HepG2 (cell line): Measurements from ENCODE around the gene ATOH8. TPM values are rescaled to one million over a fixed set of nuclear protein-coding genes. Genes with fewer than 3 reads are reported as not detected.
A peak's percentile ranks its signal among the peaks of the same experiment; 100 is the strongest.

Experiments used
- CC2D1A ChIP-seq: sonication (generic); formaldehyde crosslinking; IDR thresholded peaks from 2 replicates; pipeline ENCODE4 v1.8.1; 2023; ENCODE audit warnings: mild to moderate bottlenecking, missing genetic modification reagents
- GABPB1 ChIP-seq: IDR thresholded peaks from 2 replicates; pipeline ENCODE4 v1.6.1; 2016; ENCODE audit warnings: mild to moderate bottlenecking, missing genetic modification reagents, moderate library complexity, missing compliant biosample characterization
- NRL ChIP-seq: sonication (generic); formaldehyde crosslinking; IDR thresholded peaks from 2 replicates; pipeline ENCODE4 v1.5.0; 2020; ENCODE audit warnings: missing genetic modification reagents, mild to moderate bottlenecking, moderate library complexity, borderline replicate concordance
- RFXANK ChIP-seq: IDR thresholded peaks from 2 replicates; pipeline ENCODE4 v1.6.1; 2016
- RXRA ChIP-seq: sonication (generic); formaldehyde crosslinking; IDR thresholded peaks from 2 replicates; pipeline ENCODE4 v1.5.1; 2020; ENCODE audit warnings: missing genetic modification reagents
- SRSF1 ChIP-seq: fragments of 200-400 bp; formaldehyde crosslinking; optimal IDR thresholded peaks from 2 replicates; pipeline ENCODE3; 2017; ENCODE audit warnings: mild to moderate bottlenecking, low read depth, low read length, moderate library complexity
- STAG1 ChIP-seq: sonication (generic); formaldehyde crosslinking; IDR thresholded peaks from 2 replicates; pipeline ENCODE4 v1.4.0; 2020; ENCODE audit warnings: missing genetic modification reagents
- TEAD3 ChIP-seq: optimal IDR thresholded peaks from 2 replicates; pipeline ENCODE3; 2016; ENCODE audit warnings: borderline replicate concordance
- ZNF501 ChIP-seq: sonication (generic); formaldehyde crosslinking; IDR thresholded peaks from 2 replicates; pipeline ENCODE4 v1.5.1; 2020; ENCODE audit warnings: mild to moderate bottlenecking, moderate library complexity, missing genetic modification reagents
- ZNF598 ChIP-seq: sonication (generic); formaldehyde crosslinking; IDR thresholded peaks from 2 replicates; pipeline ENCODE4 v1.5.1; 2020; ENCODE audit warnings: mild to moderate bottlenecking, missing genetic modification reagents, borderline replicate concordance
- polyA plus RNA-seq, 8 experiments: library from polyadenylated mRNA; depleted of rRNA in 3 of 8; stranded (reverse) in 7 of 8; unstranded in 1 of 8; fragments of >200 nt; fragmentation: Illumina TruSeq in 4 of 8; extraction: Trizol in 4 of 8; gene quantifications; 2 replicates each; pipeline versions ENCODE4 v1.2.1 to v1.2.3, GENCODE V29; 2011 to 2016; ENCODE audit warnings: low read depth in 4 of 8, missing spikeins in 1 of 8, mixed read lengths in 1 of 8; ENCODE audit not compliant: insufficient read depth in 1 of 8
- total RNA-seq, 5 experiments: library from RNA; depleted of rRNA; stranded (reverse); fragments of >200 nt; fragmentation: Illumina TruSeq; extraction: Trizol; gene quantifications; 2 replicates each; pipeline ENCODE4 v1.2.3, GENCODE V29; 2016; ENCODE audit warnings: low read depth in 1 of 5
- TF ChIP-seq, protein P1 (sequence below): IDR thresholded peaks from 2 replicates; pipeline ENCODE4 v1.6.1; 2018; ENCODE audit warnings: missing genetic modification reagents, mild to moderate bottlenecking, missing compliant biosample characterization

Gene ATOH8
- total and polyA plus RNA-seq, 2 of the 13 experiments (the other 11 are each of a cell fraction or from before 2014, with no cell fraction given), result 0.13 to 0.61 TPM

DNA sequence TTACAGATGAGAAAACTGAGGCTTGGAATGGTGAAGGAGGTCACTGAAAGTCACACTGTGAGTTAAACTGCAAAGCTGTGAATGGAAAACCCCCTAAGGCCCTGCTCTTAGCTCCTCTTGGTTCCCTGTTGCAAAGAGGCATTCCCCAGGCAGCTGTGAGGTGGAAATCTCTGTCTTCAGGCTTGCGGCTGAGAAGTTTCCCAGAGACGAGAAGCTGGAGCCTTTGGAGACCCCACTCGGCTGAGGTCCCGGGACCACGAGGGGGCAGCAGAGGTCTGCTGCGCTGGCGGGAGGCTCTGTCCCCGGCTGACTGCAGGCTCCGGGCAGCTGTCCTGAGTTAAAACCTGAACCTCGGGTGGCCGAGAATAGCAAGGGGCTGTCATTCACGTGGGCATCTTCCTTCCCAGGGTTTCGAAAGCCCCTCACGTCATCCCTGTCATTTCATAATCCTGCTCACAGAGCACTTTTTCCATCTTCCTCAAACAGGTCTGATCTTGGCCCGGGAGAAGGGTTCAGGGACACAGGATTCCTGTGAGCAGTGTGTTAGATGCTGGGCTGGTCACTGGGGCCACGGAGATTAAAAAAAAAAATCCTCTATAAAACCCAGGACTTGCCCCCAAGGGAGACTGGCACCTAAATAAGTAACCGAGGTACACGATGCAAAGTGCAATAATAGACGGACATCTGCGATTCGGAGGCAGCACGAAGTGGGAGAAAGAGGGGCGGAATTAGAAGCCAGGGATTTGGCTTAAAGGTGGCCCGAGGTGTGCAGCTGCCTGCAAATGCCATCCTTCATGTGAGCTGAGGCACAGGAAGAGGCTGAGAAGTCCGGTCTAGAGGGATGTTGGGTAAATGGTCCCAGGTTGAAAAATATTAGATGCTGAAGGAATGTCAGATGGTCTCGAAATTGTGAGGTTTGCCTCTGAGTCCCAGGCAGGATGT lies 24.6 kb upstream of the ATOH8 start (continued):
- TF ChIP-seq SRSF1, result no peak
- TF ChIP-seq STAG1 (CRISPR knock-in tag), result peak; percentile 99
- peak; percentile 61; the same call in 1 of the 2 replicates for TF ChIP-seq RXRA
- peak; percentile 57; the same call in 1 of the 2 replicates for TF ChIP-seq ZNF598 (CRISPR knock-in tag)
- TF ChIP-seq, protein P1, sequence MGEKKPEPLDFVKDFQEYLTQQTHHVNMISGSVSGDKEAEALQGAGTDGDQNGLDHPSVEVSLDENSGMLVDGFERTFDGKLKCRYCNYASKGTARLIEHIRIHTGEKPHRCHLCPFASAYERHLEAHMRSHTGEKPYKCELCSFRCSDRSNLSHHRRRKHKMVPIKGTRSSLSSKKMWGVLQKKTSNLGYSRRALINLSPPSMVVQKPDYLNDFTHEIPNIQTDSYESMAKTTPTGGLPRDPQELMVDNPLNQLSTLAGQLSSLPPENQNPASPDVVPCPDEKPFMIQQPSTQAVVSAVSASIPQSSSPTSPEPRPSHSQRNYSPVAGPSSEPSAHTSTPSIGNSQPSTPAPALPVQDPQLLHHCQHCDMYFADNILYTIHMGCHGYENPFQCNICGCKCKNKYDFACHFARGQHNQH (CRISPR knock-in tag), result 0 out of 2 replicates have a peak, but pooled peaks have one; percentile 41
- 0 out of 2 replicates have a peak, but pooled peaks have one; percentile 34 for TF ChIP-seq RFXANK (CRISPR knock-in tag)
- peak; percentile 22; the same call in 1 of the 2 replicates for TF ChIP-seq ZNF501 (CRISPR knock-in tag)
- TF ChIP-seq NRL (CRISPR knock-in tag), result peak; percentile 62; the same call in 1 of the 2 replicates
- TF ChIP-seq GABPB1 (CRISPR knock-in tag), result peak; percentile 26; the same call in 1 of the 2 replicates
- TF ChIP-seq CC2D1A (CRISPR knock-in tag), result no peak
- peak; percentile 15 for TF ChIP-seq TEAD3 (CRISPR knock-in tag)
